GM23338 (cell line): Measurements from ENCODE around the gene A1BG. TPM values are rescaled to one million over a fixed set of nuclear protein-coding genes. Genes with fewer than 3 reads are reported as not detected.

ENCODE experiments used
- ATAC-seq: fragments of 200-7000 bp; cut with Tn5 transposase; 3 replicates; pipeline ENCODE4 v1.9.1; 2020
- DNase-seq: peaks from one replicate; pipeline ENCODE4 v3.0.0-alpha.2; 2015; ENCODE audit warnings: low spot score
- H2AFZ ChIP-seq: fragments of 200-600 bp; sonication (generic); 2 replicates; pipeline ENCODE4 v1.8.0; 2016; ENCODE audit warnings: antibody characterized with exemption, mild to moderate bottlenecking, moderate library complexity
- H3F3A ChIP-seq: fragments of 200-600 bp; sonication (generic); replicated peaks from 2 replicates; pipeline ENCODE4 v1.8.0; 2017; ENCODE audit warnings: antibody characterized with exemption, mixed run types, low read depth
- H3K27ac ChIP-seq: fragments of 200-600 bp; sonication (generic); 2 replicates; pipeline ENCODE4 v1.6.1; 2016; ENCODE audit warnings: low read depth
- H3K27me3 ChIP-seq: fragments of 200-600 bp; sonication (generic); 2 replicates; pipeline ENCODE4 v1.8.0; 2016; ENCODE audit warnings: mild to moderate bottlenecking, mixed run types, moderate library complexity; ENCODE audit not compliant: insufficient read depth
- H3K36me3 ChIP-seq: fragments of 200-600 bp; sonication (generic); 2 replicates; pipeline ENCODE4 v1.8.0; 2016; ENCODE audit warnings: mild to moderate bottlenecking; ENCODE audit not compliant: insufficient read depth
- H3K4me1 ChIP-seq: fragments of 200-600 bp; sonication (generic); 2 replicates; pipeline ENCODE4 v1.8.0; 2016; ENCODE audit warnings: mild to moderate bottlenecking, moderate library complexity; ENCODE audit not compliant: insufficient read depth
- H3K4me2 ChIP-seq: fragments of 200-600 bp; sonication (generic); 2 replicates; pipeline ENCODE4 v1.7.1; 2017; ENCODE audit warnings: mixed run types
- H3K4me3 ChIP-seq: fragments of 200-600 bp; sonication (generic); 2 replicates; pipeline ENCODE4 v1.6.1; 2016; ENCODE audit warnings: mixed run types
- H3K79me2 ChIP-seq: fragments of 200-600 bp; sonication (generic); replicated peaks from 2 replicates; pipeline ENCODE4 v1.8.0; 2017; ENCODE audit warnings: mild to moderate bottlenecking; ENCODE audit not compliant: insufficient read depth
- H3K9me2 ChIP-seq: fragments of 200-600 bp; sonication (generic); 2 replicates; pipeline ENCODE4 v1.8.0; 2017; ENCODE audit not compliant: insufficient read depth
- H4K20me1 ChIP-seq: fragments of 200-600 bp; sonication (generic); replicated peaks from 2 replicates; pipeline ENCODE4 v1.8.0; 2017; ENCODE audit warnings: mild to moderate bottlenecking; ENCODE audit not compliant: insufficient read depth
- H3K27ac Mint-ChIP-seq: 2 replicates; pipeline ENCODE4 v1.8.0; 2020; ENCODE audit warnings: inconsistent platforms, mild to moderate bottlenecking, moderate library complexity, mixed read lengths
- H3K27me3 Mint-ChIP-seq: 3 replicates; pipeline ENCODE4 v1.8.0; 2022; ENCODE audit warnings: low read depth, mild to moderate bottlenecking, moderate library complexity, mixed read lengths, inconsistent platforms; ENCODE audit not compliant: insufficient read depth, poor library complexity
- H3K36me3 Mint-ChIP-seq: 3 replicates; pipeline ENCODE4 v1.8.0; 2021; ENCODE audit warnings: low read depth, mild to moderate bottlenecking, inconsistent platforms, moderate library complexity, mixed read lengths
- H3K4me1 Mint-ChIP-seq: 3 replicates; pipeline ENCODE4 v1.8.0; 2020; ENCODE audit warnings: mild to moderate bottlenecking, inconsistent platforms, mixed read lengths
- H3K4me3 Mint-ChIP-seq: 3 replicates; pipeline ENCODE4 v1.8.0; 2021; ENCODE audit warnings: moderate library complexity, mild to moderate bottlenecking, inconsistent platforms, mixed read lengths
- H3K9me3 Mint-ChIP-seq: 3 replicates; pipeline ENCODE4 v1.8.0; 2020; ENCODE audit warnings: moderate library complexity, mild to moderate bottlenecking, inconsistent platforms, mixed read lengths
- CREB1 ChIP-seq: fragments of 250-450 bp; sonication (Bioruptor Pico); IDR thresholded peaks from 2 replicates; pipeline ENCODE4 v1.5.0; 2020; ENCODE audit warnings: low read depth, mild to moderate bottlenecking, moderate library complexity
- CTCF ChIP-seq, 2 experiments: fragments of 200-600 bp in 1 of 2; sonication (generic) in 1 of 2; conservative IDR thresholded peaks; 2 replicates each; pipeline versions ENCODE4 v1.5.1 to v1.6.1; 2016 to 2017; ENCODE audit warnings: antibody characterized with exemption in 2 of 2, low read depth in 2 of 2, mild to moderate bottlenecking in 2 of 2, moderate library complexity in 1 of 2
- ETS1 ChIP-seq: IDR thresholded peaks from 2 replicates; pipeline ENCODE4 v1.6.1; 2016; ENCODE audit warnings: antibody characterized with exemption
- JUNB ChIP-seq: IDR thresholded peaks from one replicate; pipeline ENCODE4 v1.6.1; 2016; ENCODE audit warnings: antibody characterized with exemption; ENCODE audit not compliant: unreplicated experiment
- NANOG ChIP-seq: IDR thresholded peaks from 2 replicates; pipeline ENCODE4 v1.6.1; 2016; ENCODE audit warnings: antibody characterized with exemption, borderline replicate concordance
- ZNF114 ChIP-seq: fragments of 250-450 bp; sonication (Bioruptor Pico); IDR thresholded peaks from 2 replicates; pipeline ENCODE4 v1.5.0; 2020; ENCODE audit warnings: mild to moderate bottlenecking, moderate library complexity
- polyA plus RNA-seq: library from polyadenylated mRNA; unstranded; fragments of >200 nt; fragmentation: Nextera tagmentation; extraction: Ambion mirVana; gene quantifications from 2 replicates; pipeline ENCODE4 v1.2.1, GENCODE V29; 2016
- total RNA-seq: library from RNA; depleted of rRNA; stranded (reverse); fragments of >200 nt; shearing (Covaris generic); gene quantifications from 2 replicates; pipeline ENCODE4 v1.2.3, GENCODE V29; 2014

Gene A1BG
- total and polyA plus RNA-seq, 2 experiments from 2014 or later = 17.7 to 43.5 TPM

GRCh38 chr19:58374200-58374599 lies 20.9 kb upstream of the A1BG start (continued):
- TF ChIP-seq JUNB = no peak
- TF ChIP-seq CREB1 (CRISPR knock-in tag) = no peak
- TF ChIP-seq ZNF114 (CRISPR knock-in tag) = no peak

- Histone ChIP-seq H3K36me3 (no peaks in the 10 kb centered on the region), H3K4me3 (no peak overlapping the region), H3K4me2 (no peak overlapping the region), H3K27ac (no peak overlapping the region), H3F3A (0 out of 2 replicates have a peak, but pooled peaks cover under 1% of the 10 kb centered on the region), H3K27me3 (no peaks in the 10 kb centered on the region), H4K20me1 (no peaks in the 10 kb centered on the region), H3K4me1 (no peaks in the 10 kb centered on the region), H3K9me2 (no peaks in the 10 kb centered on the region), H3K79me2 (no peaks in the 10 kb centered on the region), H2AFZ (no peak overlapping the region)
- Mint-ChIP-seq H3K27me3 (peaks cover 4% of the 10 kb centered on the region), H3K4me3 (no peak overlapping the region), H3K36me3 (no peaks in the 10 kb centered on the region), H3K9me3 (no peaks in the 10 kb centered on the region), H3K4me1 (no peaks in the 10 kb centered on the region), H3K27ac (no peak overlapping the region)
- TF ChIP-seq CTCF (conservative IDR thresholded peaks at IDR 0.05; ENCODE audit: low read depth in 2 of 2) = peak; percentile 49
- TF ChIP-seq NANOG = no peak
- no peak; the same call in 1 of the 3 replicates for ATAC-seq
- DNase-seq = peak; percentile 64
Observed at GRCh38 chr19:58372311-58373133, 19.2 kb upstream of the A1BG start.

GRCh38 chr19:58368561-58369360 lies 15.5 kb upstream of the A1BG start:
- Histone ChIP-seq H3K4me2 (no peak overlapping the region), H3K9me2 (no peaks in the 10 kb centered on the region), H3K27ac (no peak overlapping the region), H3K27me3 (no peaks in the 10 kb centered on the region), H4K20me1 (no peaks in the 10 kb centered on the region), H2AFZ (no peak overlapping the region), H3K36me3 (no peaks in the 10 kb centered on the region), H3K4me1 (no peaks in the 10 kb centered on the region), H3K79me2 (no peaks in the 10 kb centered on the region), H3F3A (peaks cover 4% of the 10 kb centered on the region; the same call in 1 of the 2 replicates), H3K4me3 (no peak overlapping the region)
- no peaks in the 10 kb centered on the region for H3K4me1 Mint-ChIP-seq
- H3K9me3 Mint-ChIP-seq = no peaks in the 10 kb centered on the region
- H3K36me3 Mint-ChIP-seq = peaks cover 3% of the 10 kb centered on the region; the same call in 1 of the 3 replicates
- peaks cover 4% of the 10 kb centered on the region for H3K27me3 Mint-ChIP-seq
- no peak overlapping the region for H3K4me3 Mint-ChIP-seq
- no peak overlapping the region for H3K27ac Mint-ChIP-seq
- DNase-seq = peak; percentile 42
- ATAC-seq = peak; percentile 37
- no peak for TF ChIP-seq ETS1
- TF ChIP-seq JUNB = no peak
- TF ChIP-seq ZNF114 (CRISPR knock-in tag) = no peak
- peak; percentile 16 to 18; a peak in 2 of 4 replicates for TF ChIP-seq CTCF (conservative IDR thresholded peaks at IDR 0.05; ENCODE audit: low read depth in 2 of 2)
